NK-92 (cell line): Measurements from ENCODE around the gene ABCD3.

Source experiments
- DNase-seq: peaks from one replicate; lab custom pipeline; 2025; ENCODE audit not compliant: unreplicated experiment; lab: John Stamatoyannopoulos, UW

Gene ABCD3

GRCh38 chr1:94456736-94457135, 38.5 kb downstream of the ABCD3 start:
- no peak for DNase-seq

DNA sequence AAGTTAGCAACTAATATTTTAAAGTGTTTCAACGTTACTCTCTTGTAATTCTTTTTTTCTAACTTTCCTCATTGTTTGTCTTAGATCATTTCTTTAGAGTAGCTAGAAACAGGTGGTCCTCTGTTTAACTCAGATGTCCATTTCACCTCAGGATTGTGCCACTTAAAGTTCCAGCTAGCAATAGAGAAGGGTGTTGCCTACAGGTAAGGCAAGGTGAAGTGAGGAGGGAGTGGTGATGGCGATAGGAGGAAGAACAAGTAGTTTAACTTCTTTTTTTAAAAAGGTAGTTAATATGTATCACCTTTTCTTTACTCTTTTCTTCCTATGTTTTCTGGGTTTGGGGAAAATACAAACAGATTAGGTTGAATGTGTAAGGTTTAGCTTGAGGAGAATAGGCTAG, 44.4 kb downstream of the ABCD3 start:
- no peak for DNase-seq

GRCh38 chr1:94463056-94463764, 45.0 kb downstream of the ABCD3 start:
- DNase-seq, result no peak

DNA sequence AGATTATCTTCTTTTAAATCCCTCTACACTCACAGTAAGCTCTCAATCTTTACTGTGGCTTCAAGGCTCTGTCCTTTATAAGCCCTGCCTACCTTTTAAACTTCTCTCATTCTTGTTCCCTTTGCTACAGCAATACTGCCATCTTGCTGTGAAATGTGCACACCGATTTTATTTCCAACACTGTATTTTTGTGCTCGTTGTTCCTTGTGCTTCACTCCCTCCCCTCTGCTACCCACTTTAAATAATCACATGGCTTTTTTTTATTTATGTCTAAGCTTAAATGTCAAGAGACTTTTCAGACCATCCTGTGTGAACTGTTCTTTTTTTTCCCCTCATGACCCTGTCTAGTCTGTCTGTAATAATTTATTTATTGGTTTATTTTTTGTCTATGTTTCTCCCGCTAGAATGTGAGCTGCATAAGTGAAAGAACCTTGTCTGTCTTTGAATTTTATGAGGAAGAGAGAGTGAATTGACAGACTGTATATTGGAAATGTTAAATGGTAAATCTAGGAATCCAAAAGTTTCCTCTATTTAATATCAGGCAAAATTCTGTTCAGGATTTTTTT, 45.7 kb downstream of the ABCD3 start:
- no peak for DNase-seq

DNA sequence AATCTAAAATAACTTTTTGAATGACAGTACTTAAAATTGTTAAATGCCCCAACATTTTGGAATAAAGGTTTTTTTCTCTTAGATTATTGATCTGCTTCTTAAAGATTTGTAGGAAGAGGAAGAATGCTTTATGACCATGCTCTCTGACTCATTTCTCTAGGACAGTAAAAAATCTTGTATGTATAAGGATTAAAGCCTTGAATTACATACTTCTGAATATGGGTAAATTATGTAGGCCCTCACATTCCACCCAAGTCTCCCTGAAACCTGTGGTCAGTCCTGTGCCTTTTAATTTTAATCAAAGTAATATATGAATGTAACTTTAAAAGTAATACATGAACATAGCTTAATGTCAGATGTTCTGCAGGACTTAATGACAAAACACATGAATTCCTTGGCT, 50.5 kb downstream of the ABCD3 start:
- no peak for DNase-seq

DNA sequence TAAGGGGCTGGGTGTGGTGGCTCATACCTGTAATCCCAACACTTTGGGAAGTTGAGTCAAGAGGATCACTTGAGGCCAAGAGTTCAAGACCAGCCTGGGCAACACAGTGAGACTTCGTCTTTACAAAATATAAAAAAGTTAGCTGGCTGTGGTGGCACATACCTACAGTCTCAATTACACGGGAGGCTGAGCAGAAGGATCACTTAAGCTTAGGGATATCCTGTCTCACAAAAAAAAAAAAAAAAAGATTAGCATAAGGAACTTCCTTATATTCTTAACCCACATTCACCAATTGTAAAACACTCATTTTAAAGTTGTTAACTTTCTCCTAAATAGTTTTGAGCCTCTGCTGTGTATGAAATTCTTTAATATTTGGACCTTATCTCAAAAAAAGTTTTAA, 53.1 kb downstream of the ABCD3 start:
- DNase-seq, result no peak

- DNase-seq, result no peak
Measured at GRCh38 chr1:94475232-94475631, 57.0 kb downstream of the ABCD3 start.

- DNase-seq, result no peak
Measured at GRCh38 chr1:94479682-94480081, 61.5 kb downstream of the ABCD3 start.

- no peak for DNase-seq
Measured at GRCh38 chr1:94481473-94481933, 63.3 kb downstream of the ABCD3 start.

GRCh38 chr1:94486990-94487389, 68.8 kb downstream of the ABCD3 start:
- DNase-seq, result no peak

DNA sequence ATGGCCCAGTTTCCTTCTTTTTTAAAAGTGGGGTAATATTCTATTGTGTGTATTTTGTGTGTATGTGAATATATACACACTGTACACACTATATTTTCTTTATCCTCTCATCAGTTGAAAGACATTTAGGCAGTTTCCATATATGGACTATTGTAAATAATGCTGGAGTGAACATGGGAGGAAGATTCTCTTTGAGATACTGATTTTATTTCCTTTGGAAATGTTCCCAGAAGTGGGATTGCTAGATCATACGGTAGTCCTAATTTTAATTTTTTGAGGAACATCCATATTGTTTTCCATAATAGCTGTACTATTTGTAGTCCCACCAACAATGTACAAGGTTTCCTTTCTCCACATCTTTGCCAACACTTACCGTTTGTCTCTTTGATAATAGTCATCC, 72.4 kb downstream of the ABCD3 start:
- no peak for DNase-seq

- DNase-seq, result no peak
Measured at GRCh38 chr1:94496076-94496755, 78.0 kb downstream of the ABCD3 start.

DNA sequence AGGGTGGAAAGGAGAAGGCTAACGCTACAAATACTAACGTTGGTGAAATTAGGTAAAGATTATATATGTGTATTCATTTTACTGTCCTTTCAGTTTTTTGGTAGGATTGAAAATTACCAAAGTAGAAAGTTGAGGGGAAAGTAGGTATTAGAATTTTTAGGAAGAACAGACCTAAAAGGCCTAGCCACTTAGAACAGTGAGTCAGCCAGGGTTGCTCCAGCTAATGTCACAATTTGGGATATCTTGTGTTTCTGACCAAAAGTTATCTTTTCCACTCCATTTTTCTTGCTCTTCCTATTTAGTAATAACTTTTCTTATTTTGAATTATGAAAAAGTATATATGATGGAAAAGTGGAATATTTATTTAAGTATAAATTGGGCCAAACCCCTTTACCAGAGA, 83.2 kb downstream of the ABCD3 start:
- no peak for DNase-seq

- DNase-seq, result no peak
Measured at GRCh38 chr1:94501935-94502334, 83.7 kb downstream of the ABCD3 start.

- DNase-seq, result no peak
Measured at GRCh38 chr1:94503153-94503552, 85.0 kb downstream of the ABCD3 start.

GRCh38 chr1:94504601-94505000, 86.4 kb downstream of the ABCD3 start:
- no peak for DNase-seq

DNA sequence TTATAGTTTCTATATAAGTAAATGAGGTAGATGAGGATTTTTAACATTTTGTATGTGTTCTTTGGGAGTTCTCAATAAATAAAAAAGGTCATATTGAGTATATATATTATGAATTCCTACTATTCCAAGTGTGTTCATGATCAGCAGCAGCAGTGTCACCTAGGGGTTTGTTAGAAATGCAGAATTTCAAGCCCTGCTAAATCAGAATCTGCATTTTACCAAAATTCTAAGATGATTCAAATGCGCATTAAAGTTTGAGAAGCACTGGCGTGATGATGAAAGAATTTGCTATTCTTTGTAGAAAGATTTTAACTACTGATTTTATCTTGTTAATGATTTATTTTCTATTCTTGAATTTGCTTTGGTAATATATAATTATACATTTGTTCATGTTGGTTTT, 94.6 kb downstream of the ABCD3 start:
- DNase-seq, result no peak

GRCh38 chr1:94514095-94514727, 96.0 kb downstream of the ABCD3 start:
- DNase-seq, result no peak

DNA sequence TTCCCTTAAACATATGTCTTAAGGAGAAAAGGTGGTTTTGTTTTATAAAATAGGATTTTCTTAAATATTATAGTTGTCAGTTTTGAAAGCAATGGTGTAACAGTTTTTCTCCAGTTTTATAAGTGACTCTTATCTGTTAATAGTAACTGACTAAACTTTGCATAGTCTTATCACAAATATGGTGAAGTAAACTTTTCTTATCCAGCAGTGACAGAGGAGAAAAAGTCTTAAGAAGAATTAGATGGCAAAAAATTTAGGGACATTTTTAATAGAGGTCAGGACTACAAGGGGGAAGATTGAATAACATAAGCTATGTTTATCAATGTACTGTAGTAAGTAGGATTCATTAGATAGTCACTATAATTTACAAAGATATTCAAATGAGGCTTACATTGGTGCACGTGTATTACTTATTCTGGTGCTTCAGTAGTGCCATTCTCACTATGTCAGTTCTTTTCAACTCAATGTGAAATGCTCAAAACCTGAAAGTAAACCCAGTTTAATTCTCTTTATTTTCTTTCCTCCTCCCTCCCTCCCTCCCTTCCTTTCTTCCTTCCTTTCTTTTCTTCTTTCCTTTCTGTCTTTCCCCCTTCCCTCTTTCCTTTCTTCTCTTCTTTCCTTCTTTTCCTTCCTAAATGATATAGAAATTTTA, 97.2 kb downstream of the ABCD3 start:
- no peak for DNase-seq

- DNase-seq, result no peak
Measured at GRCh38 chr1:94519351-94519750, 101.2 kb downstream of the ABCD3 start.

GRCh38 chr1:94522304-94522703, 104.1 kb downstream of the ABCD3 start:
- no peak for DNase-seq
